Endothelial cell of umbilical vein (primary cell): ENCODE measurements around the gene ZSCAN1. TPM values are rescaled to one million over a fixed set of nuclear protein-coding genes. Genes with fewer than 3 reads are reported as not detected.

Source experiments
- BruUV-seq: library from RNA; stranded (reverse); fragments of 400-500 nt; replicated peaks from 2 replicates; lab custom pipeline; 2021; lab: Mats Ljungman, UMichigan
- CTCF ChIA-PET: fragments of 300-600, 350-600 bp; sonication (Branson Sonifier 250); formaldehyde crosslinking; loops from one replicate; lab custom pipeline; 2021; ENCODE audit warnings: antibody characterized with exemption, inconsistent platforms; lab: Charles Lee
- POLR2A ChIA-PET: fragments of 300-600, 350-600 bp; sonication (Branson Sonifier 250); formaldehyde crosslinking; loops from one replicate; lab custom pipeline; 2021; ENCODE audit warnings: antibody characterized with exemption, inconsistent platforms; lab: Charles Lee
- DNase-seq: peaks from one replicate; pipeline ENCODE4 v3.0.0-alpha.2; 2011; ENCODE audit warnings: low read depth, low spot score
- FAIRE-seq: peaks from 2 replicates; lab custom pipeline; 2011; peaks lifted over from hg19 to GRCh38; lab: Jason Lieb, UNC
- H2AFZ ChIP-seq: 2 replicates; pipeline ENCODE4 v1.6.0; 2012; ENCODE audit warnings: low read depth, low read length, control low read depth, inconsistent platforms
- H3K27ac ChIP-seq: 2 replicates; pipeline ENCODE4 v1.5.1; 2011; ENCODE audit warnings: low read depth, mild to moderate bottlenecking, control low read depth, low read length, moderate library complexity; ENCODE audit not compliant: insufficient read depth
- H3K27me3 ChIP-seq, 2 experiments: 2 replicates each; pipeline versions ENCODE4 v1.6.0 to v1.6.1; 2011; ENCODE audit warnings: low read length in 2 of 2, mixed read lengths in 1 of 2; ENCODE audit not compliant: control insufficient read depth in 2 of 2, insufficient read depth in 2 of 2
- H3K36me3 ChIP-seq, 2 experiments: 2 replicates in 1 of 2; 3 replicates in 1 of 2; pipeline ENCODE4 v1.5.1; 2011; ENCODE audit warnings: low read length in 2 of 2, mild to moderate bottlenecking in 1 of 2, moderate library complexity in 1 of 2; ENCODE audit not compliant: control insufficient read depth in 2 of 2, insufficient read depth in 2 of 2; ENCODE audit errors: extremely low read depth in 1 of 2
- H3K4me1 ChIP-seq: 3 replicates; pipeline ENCODE4 v1.5.1; 2011; ENCODE audit warnings: mild to moderate bottlenecking, low read length; ENCODE audit not compliant: control insufficient read depth, insufficient read depth; ENCODE audit errors: extremely low read depth
- H3K4me2 ChIP-seq: 2 replicates; pipeline ENCODE4 v1.6.1; 2011; ENCODE audit warnings: low read length, control low read depth, mixed read lengths; ENCODE audit not compliant: insufficient read depth
- H3K4me3 ChIP-seq, 3 experiments: fragments of 200-600 bp in 1 of 3; sonication (generic), shearing (Covaris generic) in 1 of 3; replicated peaks in 1 of 3; 2 replicates each; pipeline ENCODE4 v1.5.1; 2011 to 2016; ENCODE audit warnings: control low read depth in 3 of 3, low read length in 3 of 3, mild to moderate bottlenecking in 2 of 3, inconsistent platforms in 1 of 3, low read depth in 1 of 3, moderate library complexity in 1 of 3; ENCODE audit not compliant: insufficient read depth in 1 of 3
- H3K79me2 ChIP-seq: 2 replicates; pipeline ENCODE4 v1.6.0; 2012; ENCODE audit warnings: low read length, inconsistent platforms; ENCODE audit not compliant: control insufficient read depth, insufficient read depth
- H3K9ac ChIP-seq: replicated peaks from 2 replicates; pipeline ENCODE3; 2011; ENCODE audit warnings: low read length, control low read depth; ENCODE audit not compliant: insufficient read depth; ENCODE audit errors: extremely low read depth
- H3K9me1 ChIP-seq: replicated peaks from 3 replicates; pipeline ENCODE4 v1.6.0; 2011; ENCODE audit warnings: mild to moderate bottlenecking, low read length; ENCODE audit not compliant: control insufficient read depth, insufficient read depth; ENCODE audit errors: extremely low read depth
- H3K9me3 ChIP-seq: replicated peaks from 2 replicates; pipeline ENCODE4 v1.5.1; 2012; ENCODE audit warnings: low read length, inconsistent platforms; ENCODE audit not compliant: control insufficient read depth, insufficient read depth
- H4K20me1 ChIP-seq: replicated peaks from 2 replicates; pipeline ENCODE3; 2011; ENCODE audit warnings: mild to moderate bottlenecking, low read length; ENCODE audit not compliant: control insufficient read depth, insufficient read depth; ENCODE audit errors: extremely low read depth
- EZH2 ChIP-seq: IDR thresholded peaks from 2 replicates; pipeline ENCODE4 v1.6.1; 2012; ENCODE audit warnings: borderline replicate concordance, low read depth, mild to moderate bottlenecking, moderate library complexity, low read length, inconsistent platforms; ENCODE audit not compliant: severe bottlenecking
- FOS ChIP-seq: IDR thresholded peaks from 2 replicates; pipeline ENCODE4 v1.6.1; 2011; ENCODE audit warnings: mild to moderate bottlenecking, low read length, moderate library complexity, borderline replicate concordance; ENCODE audit not compliant: insufficient read depth
- GATA2 ChIP-seq: IDR thresholded peaks from 2 replicates; pipeline ENCODE4 v1.7.0; 2011; ENCODE audit warnings: low read depth, mild to moderate bottlenecking, moderate library complexity, mixed read lengths, low read length; ENCODE audit not compliant: insufficient read length, insufficient read depth
- JUN ChIP-seq: IDR thresholded peaks from 2 replicates; pipeline ENCODE4 v1.6.1; 2011; ENCODE audit warnings: borderline replicate concordance, low read depth; ENCODE audit not compliant: insufficient read length, insufficient read depth
- MYC ChIP-seq: IDR thresholded peaks from one replicate; pipeline ENCODE4 v1.6.1; 2011; ENCODE audit warnings: mild to moderate bottlenecking, low read depth, low read length
- POLR2A ChIP-seq: IDR thresholded peaks from 2 replicates; pipeline ENCODE4 v1.6.1; 2012; ENCODE audit warnings: low read depth, mild to moderate bottlenecking, control low read depth, low read length
- POLR2AphosphoS5 ChIP-seq: IDR thresholded peaks from 2 replicates; pipeline ENCODE4 v1.6.1; 2012; ENCODE audit warnings: low read depth, mild to moderate bottlenecking, control low read depth, low read length, moderate library complexity; ENCODE audit not compliant: insufficient read depth
- dilution Hi-C: fragments of 300-500 bp; cut with MboI; formaldehyde crosslinking; loops from one replicate; pipeline ENCODE4 v1.15.0; 2019; ENCODE audit warnings: low sequenced_read_pairs; ENCODE audit not compliant: extremely low pct_ligation_motif_present
- intact Hi-C: fragments of 100-400 bp; cut with micrococcal nuclease; formaldehyde crosslinking; loops from one replicate; pipeline ENCODE4 v1.10.0; 2022
- polyA plus RNA-seq, 4 experiments: library from polyadenylated mRNA; depleted of rRNA in 3 of 4; stranded (reverse) in 3 of 4; unstranded in 1 of 4; fragments of >200 nt; gene quantifications; 2 replicates each; pipeline versions ENCODE4 v1.2.1 to v1.2.3, GENCODE V29; 2011 to 2012; ENCODE audit warnings: missing spikeins in 1 of 4
- total RNA-seq: library from RNA; stranded (reverse); gene quantifications from 2 replicates; pipeline ENCODE4 v1.2.3, GENCODE V29; 2021
- TF ChIP-seq, protein P1 (sequence below): IDR thresholded peaks from 2 replicates; pipeline ENCODE4 v1.6.1; 2011; ENCODE audit not compliant: insufficient read depth, insufficient read length
- TF ChIP-seq, protein P2 (sequence below), 2 donors: IDR thresholded peaks; 1 replicate in 1 of 2; 2 replicates in 1 of 2; pipeline ENCODE4 v1.5.1; 2011; ENCODE audit warnings: low read length in 2 of 2, mild to moderate bottlenecking in 2 of 2, moderate library complexity in 2 of 2, control low read depth in 1 of 2, inconsistent platforms in 1 of 2, low read depth in 1 of 2; ENCODE audit not compliant: insufficient read depth in 1 of 2; ENCODE audit errors: extremely low read depth in 1 of 2

ZSCAN1 gene
- total and polyA plus RNA-seq, 2 donors (not counting 3 experiments of a cell fraction or from before 2014, with no cell fraction given): 0.10 TPM; not detected in 1

DNA sequence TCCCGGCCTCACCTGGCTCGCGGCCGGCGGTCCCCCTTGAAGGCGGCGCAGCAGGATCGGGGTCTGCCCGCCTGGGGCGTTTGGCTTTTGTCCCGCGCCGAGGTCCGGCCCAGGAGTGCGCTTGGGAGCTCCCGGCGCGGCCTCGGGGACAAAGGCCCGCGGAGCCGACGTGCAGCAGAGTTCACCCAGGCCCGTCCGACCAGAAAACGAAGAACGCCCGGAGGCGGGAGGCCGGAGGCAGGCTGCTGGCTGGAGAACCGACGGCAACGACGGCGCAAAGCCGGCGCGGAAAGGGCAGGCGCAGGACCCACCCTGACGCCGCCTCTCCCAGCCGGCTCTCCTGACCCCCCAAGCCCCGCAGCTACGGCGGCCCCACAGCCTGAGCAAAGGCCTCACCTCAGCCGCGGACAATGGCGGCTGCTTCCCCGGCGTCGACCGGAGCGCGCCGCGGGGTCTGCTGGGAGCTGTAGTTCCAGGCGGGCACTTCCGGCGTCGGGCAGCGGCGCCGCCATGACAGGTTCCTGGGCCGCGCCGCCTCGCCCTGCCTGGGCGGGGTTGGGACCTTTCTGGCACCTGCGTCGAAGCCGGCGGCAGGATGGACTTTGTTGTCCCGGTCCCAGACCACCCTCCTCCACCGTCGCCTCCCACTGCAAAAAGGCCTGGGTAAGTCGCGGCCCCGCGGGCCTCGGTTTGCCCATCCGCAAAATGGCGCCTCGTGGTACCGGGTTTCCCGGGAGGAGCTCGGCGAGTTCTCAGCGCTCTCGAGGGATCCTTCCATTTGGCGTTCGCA, 31.2 kb upstream of the ZSCAN1 start, which contains the start of gene ZNF606:
Gene ZNF606, minus strand, starts transcription at position 437 of the 790 bp plus-strand sequence. CDS start 1,501 bp downstream, outside the sequence.
- TF ChIP-seq, protein P1, sequence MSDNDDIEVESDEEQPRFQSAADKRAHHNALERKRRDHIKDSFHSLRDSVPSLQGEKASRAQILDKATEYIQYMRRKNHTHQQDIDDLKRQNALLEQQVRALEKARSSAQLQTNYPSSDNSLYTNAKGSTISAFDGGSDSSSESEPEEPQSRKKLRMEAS: no peak
- TF ChIP-seq POLR2A: peak; percentile 67
- TF ChIP-seq POLR2AphosphoS5: peak; percentile 94
- Histone ChIP-seq H3K79me2 (peaks cover 1% of the 10 kb centered on the region), H3K4me3 (peak within 1 kb of the TSS; percentile 39 to 90 (median 75)), H3K4me1 (peaks cover 5% of the 10 kb centered on the region), H3K36me3 (peaks cover 10 to 24% of the 10 kb centered on the region in 2 experiments), H3K9me3 (peaks cover 5% of the 10 kb centered on the region), H3K27me3 (no peaks in the 10 kb centered on the region), H2AFZ (peak within 1 kb of the TSS; percentile 98), H3K9me1 (no peaks in the 10 kb centered on the region), H3K9ac (peak within 1 kb of the TSS; percentile 76), H3K4me2 (peak within 1 kb of the TSS; percentile 70), H3K27ac (peak within 1 kb of the TSS; percentile 24), H4K20me1 (no peaks in the 10 kb centered on the region)
- BruUV-seq: TSS peak; percentile 63
- dilution Hi-C loops (no loop called here), intact Hi-C loops (loop anchor here (1.0 to 10.0 kb wide), 3 partner anchors 55 to 368 kb away; partner anchors contain the start of genes ZNF211, ZNF256 and ZNF329)
- CTCF ChIA-PET: interaction anchor here (0.8 to 0.9 kb wide), 2 partner anchors 13 to 67 kb away, joined by 3 read pairs; partner anchors contain the start of gene ZNF418
- POLR2A ChIA-PET: interaction anchor here (0.7 to 1.4 kb wide), 4 partner anchors 17 to 321 kb away, joined by 3 to 5 read pairs (median 4); partner anchors contain the start of genes ZNF274, ZNF329 and ZNF551
- DNase-seq: peak; percentile 89
- FAIRE-seq: peak; percentile 90

DNA sequence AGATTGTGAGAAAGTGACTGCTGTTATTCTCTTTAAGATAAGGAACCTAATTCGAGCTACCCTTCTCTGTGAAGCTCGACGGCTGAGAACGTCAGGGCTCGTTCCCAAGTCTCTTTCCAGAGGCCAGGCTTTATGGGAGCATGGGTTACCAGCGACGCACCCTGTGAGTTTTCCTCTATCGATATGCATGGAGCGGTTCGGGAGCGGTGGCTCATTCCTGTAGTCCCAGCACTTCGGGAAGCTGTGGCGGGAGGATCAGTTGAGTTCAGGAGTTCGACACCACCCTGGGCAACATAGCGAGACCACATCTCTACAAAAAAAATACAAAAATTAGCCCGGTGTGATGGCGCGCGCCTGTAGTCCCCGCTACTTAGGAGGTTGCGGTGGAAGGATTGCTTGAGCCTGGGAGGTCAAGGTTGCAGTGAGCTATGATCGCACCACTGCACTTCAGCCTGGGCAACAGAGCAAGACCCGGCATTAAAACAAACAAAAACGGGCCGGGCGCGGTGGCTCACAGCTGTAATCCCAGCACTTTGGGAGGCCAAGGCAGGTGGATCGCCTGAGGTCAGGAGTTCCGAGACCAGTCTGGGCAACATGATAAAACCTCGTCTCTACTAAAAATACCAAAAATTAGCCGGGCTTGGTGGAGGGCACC, 30.5 kb upstream of the ZSCAN1 start:
- Histone ChIP-seq H3K4me3 (peak overlapping the region; percentile 39 to 90 (median 75)), H4K20me1 (no peaks in the 10 kb centered on the region), H3K79me2 (peaks cover 1% of the 10 kb centered on the region), H3K4me1 (peaks cover 5% of the 10 kb centered on the region), H3K27ac (peak overlapping the region; percentile 24), H3K4me2 (peak overlapping the region; percentile 70), H3K36me3 (peaks cover 8 to 22% of the 10 kb centered on the region in 2 experiments), H2AFZ (peak overlapping the region; percentile 98), H3K9me1 (no peaks in the 10 kb centered on the region), H3K9ac (peak overlapping the region; percentile 76), H3K9me3 (peaks cover 5% of the 10 kb centered on the region), H3K27me3 (no peaks in the 10 kb centered on the region)
- FAIRE-seq: peak; percentile 8
- ChIA-PET CTCF (no interaction called here), POLR2A (interaction anchor here (0.7 to 1.4 kb wide), 4 partner anchors 17 to 322 kb away, joined by 3 to 5 read pairs (median 4); partner anchors contain the start of genes ZNF274, ZNF329 and ZNF551)
- TSS peak; percentile 69 for BruUV-seq
- no peak for TF ChIP-seq FOS
- no peak for TF ChIP-seq POLR2AphosphoS5
- no peak for TF ChIP-seq MYC
- no peak for TF ChIP-seq EZH2
- TF ChIP-seq, protein P1: no peak
- no peak for TF ChIP-seq GATA2
- no peak for TF ChIP-seq JUN
- TF ChIP-seq, protein P2, sequence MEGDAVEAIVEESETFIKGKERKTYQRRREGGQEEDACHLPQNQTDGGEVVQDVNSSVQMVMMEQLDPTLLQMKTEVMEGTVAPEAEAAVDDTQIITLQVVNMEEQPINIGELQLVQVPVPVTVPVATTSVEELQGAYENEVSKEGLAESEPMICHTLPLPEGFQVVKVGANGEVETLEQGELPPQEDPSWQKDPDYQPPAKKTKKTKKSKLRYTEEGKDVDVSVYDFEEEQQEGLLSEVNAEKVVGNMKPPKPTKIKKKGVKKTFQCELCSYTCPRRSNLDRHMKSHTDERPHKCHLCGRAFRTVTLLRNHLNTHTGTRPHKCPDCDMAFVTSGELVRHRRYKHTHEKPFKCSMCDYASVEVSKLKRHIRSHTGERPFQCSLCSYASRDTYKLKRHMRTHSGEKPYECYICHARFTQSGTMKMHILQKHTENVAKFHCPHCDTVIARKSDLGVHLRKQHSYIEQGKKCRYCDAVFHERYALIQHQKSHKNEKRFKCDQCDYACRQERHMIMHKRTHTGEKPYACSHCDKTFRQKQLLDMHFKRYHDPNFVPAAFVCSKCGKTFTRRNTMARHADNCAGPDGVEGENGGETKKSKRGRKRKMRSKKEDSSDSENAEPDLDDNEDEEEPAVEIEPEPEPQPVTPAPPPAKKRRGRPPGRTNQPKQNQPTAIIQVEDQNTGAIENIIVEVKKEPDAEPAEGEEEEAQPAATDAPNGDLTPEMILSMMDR (IDR thresholded peaks at IDR 0.05; ENCODE audit: extremely low read depth in 1 of 2, insufficient read depth in 1 of 2, low read depth in 1 of 2, low read length in 2 of 2): no peak
- TF ChIP-seq POLR2A: no peak
- no peak for DNase-seq
- dilution Hi-C loops: no loop called here
- intact Hi-C loops: loop anchor here (10.0 kb wide), 2 partner anchors 152 to 368 kb away; partner anchors contain the start of genes ZNF211 and ZNF329
